Measurements from ENCODE around the gene FAM83B.

FAM83B gene

GRCh38 chr6:54980511-54981275 lies 134.1 kb downstream of the FAM83B start:
- H3K9me3 ChIP-seq: no peaks in the 10 kb centered on the region
- H3K27ac ChIP-seq: no peak overlapping the region
- H3K27me3 ChIP-seq: no peaks in the 10 kb centered on the region
- no peaks in the 10 kb centered on the region for H3K4me1 ChIP-seq (ENCODE audit: control insufficient read depth in 1 of 2, insufficient read depth in 1 of 2, low read depth in 1 of 2, low read length in 1 of 2)
- H3K36me3 ChIP-seq: no peaks in the 10 kb centered on the region
- H3K4me3 ChIP-seq (ENCODE audit: low read depth in 1 of 2, low read length in 1 of 2): no peak overlapping the region
- TF ChIP-seq CTCF (IDR thresholded peaks at IDR 0.05): no peak

- H3K9me3 ChIP-seq: no peaks in the 10 kb centered on the region
- no peaks in the 10 kb centered on the region for H3K27me3 ChIP-seq
- no peaks in the 10 kb centered on the region for H3K36me3 ChIP-seq
- H3K4me3 ChIP-seq (ENCODE audit: low read depth in 1 of 2, low read length in 1 of 2): no peak overlapping the region
- H3K4me1 ChIP-seq (ENCODE audit: control insufficient read depth in 1 of 2, insufficient read depth in 1 of 2, low read depth in 1 of 2, low read length in 1 of 2): no peaks in the 10 kb centered on the region
- no peak for TF ChIP-seq CTCF (IDR thresholded peaks at IDR 0.05)
- H3K27ac ChIP-seq: no peak overlapping the region
These were observed 134.7 kb downstream of the FAM83B start for GRCh38 chr6:54981276-54981609.

GRCh38 chr6:54981647-54982046 lies 135.1 kb downstream of the FAM83B start:
- no peak overlapping the region for H3K4me3 ChIP-seq (ENCODE audit: low read depth in 1 of 2, low read length in 1 of 2)
- H3K36me3 ChIP-seq: no peaks in the 10 kb centered on the region
- H3K27me3 ChIP-seq: no peaks in the 10 kb centered on the region
- TF ChIP-seq CTCF (IDR thresholded peaks at IDR 0.05): no peak
- no peak overlapping the region for H3K27ac ChIP-seq
- no peaks in the 10 kb centered on the region for H3K9me3 ChIP-seq
- H3K4me1 ChIP-seq (ENCODE audit: control insufficient read depth in 1 of 2, insufficient read depth in 1 of 2, low read depth in 1 of 2, low read length in 1 of 2): no peaks in the 10 kb centered on the region

- H3K27me3 ChIP-seq: no peaks in the 10 kb centered on the region
- no peaks in the 10 kb centered on the region for H3K9me3 ChIP-seq
- H3K4me1 ChIP-seq (ENCODE audit: control insufficient read depth in 1 of 2, insufficient read depth in 1 of 2, low read depth in 1 of 2, low read length in 1 of 2): no peaks in the 10 kb centered on the region
- H3K27ac ChIP-seq: no peak overlapping the region
- no peak overlapping the region for H3K4me3 ChIP-seq (ENCODE audit: low read depth in 1 of 2, low read length in 1 of 2)
- H3K36me3 ChIP-seq: no peaks in the 10 kb centered on the region
- TF ChIP-seq CTCF (IDR thresholded peaks at IDR 0.05): no peak
These were observed 141.2 kb downstream of the FAM83B start for GRCh38 chr6:54987633-54988290.

- no peak overlapping the region for H3K27ac ChIP-seq
- H3K4me3 ChIP-seq (ENCODE audit: low read depth in 1 of 2, low read length in 1 of 2): no peak overlapping the region
- TF ChIP-seq CTCF (IDR thresholded peaks at IDR 0.05): no peak
- no peaks in the 10 kb centered on the region for H3K9me3 ChIP-seq
- H3K4me1 ChIP-seq (ENCODE audit: control insufficient read depth in 1 of 2, insufficient read depth in 1 of 2, low read depth in 1 of 2, low read length in 1 of 2): no peaks in the 10 kb centered on the region
- no peaks in the 10 kb centered on the region for H3K36me3 ChIP-seq
- H3K27me3 ChIP-seq: no peaks in the 10 kb centered on the region
These were observed 142.0 kb downstream of the FAM83B start for GRCh38 chr6:54988576-54988975.
